OCI-LY1 (cell line): ENCODE data around the gene KLHL26.

Experiments used
- H2AFZ ChIP-seq: fragments of 200-600 bp; sonication (generic), shearing (Covaris generic); 2 replicates; pipeline ENCODE4 v1.6.0; 2014; ENCODE audit warnings: antibody characterized with exemption, mild to moderate bottlenecking, low read length
- H3F3A ChIP-seq: fragments of 200-600 bp; sonication (generic), shearing (Covaris generic); 2 replicates; pipeline ENCODE4 v1.6.0; 2014; ENCODE audit warnings: mild to moderate bottlenecking, antibody characterized with exemption, low read length, moderate library complexity; ENCODE audit not compliant: insufficient read depth
- H3K27ac ChIP-seq: fragments of 200-600 bp; sonication (generic); 2 replicates; pipeline ENCODE4 v1.5.1; 2014; ENCODE audit warnings: low read length, mixed run types, mild to moderate bottlenecking, low read depth; ENCODE audit not compliant: poor library complexity, severe bottlenecking
- H3K27me3 ChIP-seq: fragments of 200-600 bp; sonication (generic); 2 replicates; pipeline ENCODE4 v1.6.0; 2014; ENCODE audit warnings: antibody characterized with exemption, mild to moderate bottlenecking, low read length, moderate library complexity; ENCODE audit not compliant: insufficient read depth
- H3K36me3 ChIP-seq: fragments of 200-600 bp; sonication (generic); 2 replicates; pipeline ENCODE4 v1.6.1; 2014; ENCODE audit warnings: mild to moderate bottlenecking, antibody characterized with exemption, low read length, moderate library complexity, mixed read lengths; ENCODE audit not compliant: insufficient read depth
- H3K4me1 ChIP-seq: fragments of 200-600 bp; sonication (generic); 2 replicates; pipeline ENCODE4 v1.5.1; 2014; ENCODE audit warnings: mild to moderate bottlenecking, low read length, moderate library complexity; ENCODE audit not compliant: insufficient read depth, severe bottlenecking
- H3K4me2 ChIP-seq: fragments of 200-600 bp; sonication (generic), shearing (Covaris generic); 2 replicates; pipeline ENCODE4 v1.6.1; 2014; ENCODE audit warnings: low read length
- H3K4me3 ChIP-seq: fragments of 200-600 bp; sonication (generic); 2 replicates; pipeline ENCODE4 v1.5.1; 2014; ENCODE audit warnings: low read length, low read depth, mild to moderate bottlenecking, mixed read lengths; ENCODE audit not compliant: poor library complexity, severe bottlenecking
- H3K79me2 ChIP-seq: fragments of 200-600 bp; shearing (Covaris generic); 2 replicates; pipeline ENCODE4 v1.6.1; 2016; ENCODE audit warnings: mixed run types, low read length, mixed read lengths; ENCODE audit not compliant: insufficient read depth
- H3K9ac ChIP-seq: fragments of 200-600 bp; sonication (generic), shearing (Covaris generic); 2 replicates; pipeline ENCODE4 v1.6.1; 2014; ENCODE audit warnings: mild to moderate bottlenecking, low read length, mixed read lengths
- H3K9me2 ChIP-seq: fragments of 200-600 bp; sonication (generic), shearing (Covaris generic); 2 replicates; pipeline ENCODE4 v1.6.1; 2014; ENCODE audit warnings: low read depth, mild to moderate bottlenecking, low read length, mixed read lengths
- H3K9me3 ChIP-seq: fragments of 200-600 bp; shearing (Covaris generic); 2 replicates; pipeline ENCODE4 v1.6.1; 2014; ENCODE audit warnings: low read length, mixed read lengths
- H4K20me1 ChIP-seq: fragments of 200-600 bp; sonication (generic), shearing (Covaris generic); 2 replicates; pipeline ENCODE4 v1.6.0; 2016; ENCODE audit warnings: mild to moderate bottlenecking, low read length; ENCODE audit not compliant: insufficient read depth
- EZH2 ChIP-seq: fragments of 200-600 bp; sonication (generic), shearing (Covaris generic); IDR thresholded peaks from 2 replicates; pipeline ENCODE4 v1.8.0; 2017; ENCODE audit warnings: borderline replicate concordance, mixed run types, mild to moderate bottlenecking, antibody characterized with exemption, low read length, moderate library complexity, mixed read lengths
- TF ChIP-seq, protein P1 (sequence below): fragments of 200-600 bp; sonication (generic), shearing (Covaris generic); IDR thresholded peaks from 2 replicates; pipeline ENCODE4 v1.5.1; 2017; ENCODE audit warnings: mild to moderate bottlenecking, antibody characterized with exemption, low read length, moderate library complexity, mixed read lengths

The KLHL26 gene

DNA sequence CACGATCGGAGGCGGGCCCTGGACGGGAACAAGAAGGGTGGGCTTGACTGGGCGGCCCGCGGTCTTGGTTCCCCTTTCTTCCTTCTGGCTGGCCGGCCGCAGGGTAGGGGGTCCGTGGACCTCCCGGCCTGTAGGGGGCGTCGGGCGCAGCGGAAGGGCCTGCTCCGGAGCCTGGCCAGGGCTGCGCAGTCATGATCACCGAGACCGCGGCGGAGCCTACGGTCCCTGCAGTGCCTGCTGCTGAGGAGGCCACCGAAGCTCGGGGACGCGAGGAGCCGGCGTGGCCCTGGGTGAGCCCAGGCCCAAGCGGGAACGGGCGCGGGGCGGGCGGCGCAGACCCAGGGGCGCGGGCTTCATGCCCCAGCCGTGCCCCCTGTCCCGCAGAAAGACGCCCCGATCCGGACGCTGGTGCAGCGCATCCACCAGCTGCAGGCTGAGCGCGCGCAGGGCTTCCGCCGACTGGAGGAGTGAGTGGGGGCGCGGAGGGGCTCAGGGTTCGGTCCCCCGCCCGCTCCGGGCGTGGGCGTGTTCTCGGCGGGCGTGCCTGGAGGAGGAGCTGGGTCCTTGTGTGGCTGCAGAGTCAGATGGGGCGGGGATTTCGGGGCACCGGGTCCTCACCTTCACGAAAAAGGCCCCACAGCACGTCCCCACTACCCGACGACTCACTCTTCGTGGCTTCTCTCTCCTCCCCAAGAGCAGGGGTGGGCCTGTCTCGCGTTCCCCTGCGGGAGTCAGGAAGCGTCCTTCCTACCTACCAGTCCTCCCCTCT is 48.0 kb upstream of the KLHL26 start, which contains the start of gene REX1BD:
TSS of gene REX1BD (plus strand) at position 188 of the 769 bp plus-strand sequence. CDS start at position 192, 4 bp downstream.
- peak within 1 kb of the TSS; percentile 79 for H3K9ac ChIP-seq
- no peaks in the 10 kb centered on the region for H3K36me3 ChIP-seq
- H3K27ac ChIP-seq = peak within 1 kb of the TSS; percentile 88
- H3K79me2 ChIP-seq = no peaks in the 10 kb centered on the region
- H3K9me3 ChIP-seq = no peaks in the 10 kb centered on the region
- H3K9me2 ChIP-seq = no peaks in the 10 kb centered on the region
- H4K20me1 ChIP-seq = no peaks in the 10 kb centered on the region
- H2AFZ ChIP-seq = no peak within 1 kb of the TSS
- H3K4me1 ChIP-seq = peaks cover 42% of the 10 kb centered on the region
- peak within 1 kb of the TSS; percentile 66 for H3K4me3 ChIP-seq
- peak within 1 kb of the TSS; percentile 78 for H3K4me2 ChIP-seq
- H3F3A ChIP-seq = no peaks in the 10 kb centered on the region
- H3K27me3 ChIP-seq = no peaks in the 10 kb centered on the region; the same call in 1 of the 2 replicates
- TF ChIP-seq, protein P1, sequence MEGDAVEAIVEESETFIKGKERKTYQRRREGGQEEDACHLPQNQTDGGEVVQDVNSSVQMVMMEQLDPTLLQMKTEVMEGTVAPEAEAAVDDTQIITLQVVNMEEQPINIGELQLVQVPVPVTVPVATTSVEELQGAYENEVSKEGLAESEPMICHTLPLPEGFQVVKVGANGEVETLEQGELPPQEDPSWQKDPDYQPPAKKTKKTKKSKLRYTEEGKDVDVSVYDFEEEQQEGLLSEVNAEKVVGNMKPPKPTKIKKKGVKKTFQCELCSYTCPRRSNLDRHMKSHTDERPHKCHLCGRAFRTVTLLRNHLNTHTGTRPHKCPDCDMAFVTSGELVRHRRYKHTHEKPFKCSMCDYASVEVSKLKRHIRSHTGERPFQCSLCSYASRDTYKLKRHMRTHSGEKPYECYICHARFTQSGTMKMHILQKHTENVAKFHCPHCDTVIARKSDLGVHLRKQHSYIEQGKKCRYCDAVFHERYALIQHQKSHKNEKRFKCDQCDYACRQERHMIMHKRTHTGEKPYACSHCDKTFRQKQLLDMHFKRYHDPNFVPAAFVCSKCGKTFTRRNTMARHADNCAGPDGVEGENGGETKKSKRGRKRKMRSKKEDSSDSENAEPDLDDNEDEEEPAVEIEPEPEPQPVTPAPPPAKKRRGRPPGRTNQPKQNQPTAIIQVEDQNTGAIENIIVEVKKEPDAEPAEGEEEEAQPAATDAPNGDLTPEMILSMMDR = peak; percentile 95
- no peak for TF ChIP-seq EZH2

DNA sequence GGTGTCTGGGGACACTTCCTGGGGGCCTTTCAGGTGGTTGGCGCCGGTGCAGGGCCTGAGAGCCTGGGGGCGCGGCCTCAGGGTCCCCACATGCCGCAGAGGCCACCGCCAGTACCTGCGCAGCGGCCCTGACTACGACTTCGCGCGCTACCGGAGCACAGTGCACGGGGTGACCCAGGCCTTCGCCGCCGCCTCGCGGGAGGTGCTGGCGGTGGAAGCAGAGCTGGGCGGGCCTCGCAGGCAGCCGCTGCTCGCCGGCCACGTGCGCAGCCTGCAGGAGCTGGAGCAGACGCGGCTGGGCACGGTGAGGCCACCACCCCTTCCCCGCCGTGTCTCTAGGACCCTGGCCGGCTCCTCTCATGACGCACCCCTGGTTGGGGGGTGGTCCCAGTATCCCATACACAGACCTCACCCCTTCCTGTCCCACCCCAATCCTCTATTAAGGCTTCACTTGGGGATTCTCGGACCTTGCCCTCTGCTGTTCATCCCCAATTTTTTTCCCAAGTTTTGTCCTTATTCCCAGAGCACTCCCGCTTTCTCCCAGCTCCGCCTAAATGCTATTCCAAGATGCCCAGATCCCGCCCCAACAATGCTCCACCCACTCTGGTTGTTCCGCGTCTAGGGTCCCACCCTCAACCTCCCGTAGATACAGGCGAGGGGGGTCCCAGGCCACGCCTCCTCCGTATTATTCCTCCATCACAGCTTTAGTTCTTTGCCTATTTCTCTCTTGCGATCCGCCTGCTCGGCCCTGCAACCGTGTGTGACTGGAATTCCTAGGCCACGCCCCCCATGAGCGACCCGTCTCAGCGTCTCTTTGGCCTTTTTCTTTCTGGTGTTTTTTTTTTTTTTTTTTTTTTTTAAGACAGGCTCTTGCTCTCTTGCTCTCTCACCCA is 47.2 kb upstream of the KLHL26 start:
- peak overlapping the region; percentile 66 for H3K4me3 ChIP-seq
- peak overlapping the region; percentile 78 for H3K4me2 ChIP-seq
- no peaks in the 10 kb centered on the region for H3F3A ChIP-seq
- TF ChIP-seq, protein P1 = no peak
- TF ChIP-seq EZH2 = no peak
- H3K9ac ChIP-seq = peak overlapping the region; percentile 79
- H3K9me2 ChIP-seq = no peaks in the 10 kb centered on the region
- H3K36me3 ChIP-seq = no peaks in the 10 kb centered on the region
- no peaks in the 10 kb centered on the region; the same call in 1 of the 2 replicates for H3K27me3 ChIP-seq
- H3K9me3 ChIP-seq = no peaks in the 10 kb centered on the region
- peak overlapping the region; percentile 88 for H3K27ac ChIP-seq
- H3K79me2 ChIP-seq = no peaks in the 10 kb centered on the region
- no peak overlapping the region for H2AFZ ChIP-seq
- no peaks in the 10 kb centered on the region for H4K20me1 ChIP-seq
- peaks cover 45% of the 10 kb centered on the region for H3K4me1 ChIP-seq

DNA sequence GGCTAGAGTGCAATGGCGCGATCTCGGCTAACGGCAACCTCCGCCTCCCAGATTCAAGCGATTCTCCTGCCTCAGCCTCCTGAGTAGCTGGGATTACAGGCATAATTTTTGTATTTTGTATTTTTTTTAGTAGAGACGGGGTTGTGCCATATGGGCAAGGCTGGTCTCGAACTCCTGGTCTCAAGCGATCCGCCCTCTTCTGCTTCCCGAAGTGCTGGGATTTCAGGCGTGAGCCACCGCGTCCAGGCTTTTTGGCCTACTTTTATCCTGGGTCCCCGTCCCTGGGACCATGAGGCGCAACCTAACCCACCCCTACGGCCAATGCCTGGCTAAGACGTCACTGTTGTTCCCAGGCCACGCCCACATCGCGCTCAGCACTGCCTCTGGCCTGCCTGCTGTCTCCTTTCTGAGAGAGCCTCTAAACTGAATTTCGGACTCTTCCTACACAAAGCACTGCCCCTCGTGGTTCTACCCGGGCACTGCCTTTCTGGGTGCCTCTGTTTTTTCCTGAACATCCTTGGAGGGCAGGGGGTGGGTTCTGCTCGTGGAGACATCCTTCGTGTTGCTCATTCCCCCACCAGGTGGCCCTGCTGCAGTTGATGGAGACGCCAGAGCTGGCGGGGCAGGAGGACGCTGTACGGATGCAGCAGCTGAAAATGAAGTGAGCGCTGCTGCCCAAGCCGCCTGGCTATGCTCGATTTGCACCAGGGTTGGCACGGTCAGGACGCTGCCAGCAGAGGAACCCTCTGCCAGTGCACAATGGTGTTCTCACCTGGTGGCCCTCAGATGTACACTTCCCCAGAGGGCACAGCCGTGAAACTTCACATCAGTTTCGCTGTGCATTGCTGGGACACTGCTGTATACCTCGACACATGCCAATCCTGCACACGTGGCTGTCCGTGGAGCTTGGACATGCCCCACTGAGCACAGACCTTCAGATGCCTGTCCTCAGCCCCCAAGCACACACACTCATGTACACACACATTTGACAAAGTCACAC is 46.3 kb upstream of the KLHL26 start:
- Histone ChIP-seq H3K9me3 (no peaks in the 10 kb centered on the region), H3K4me1 (peaks cover 49% of the 10 kb centered on the region), H3K4me2 (peak overlapping the region; percentile 78), H2AFZ (no peak overlapping the region), H3K27me3 (no peaks in the 10 kb centered on the region), H3K4me3 (peak overlapping the region; percentile 66), H3K27ac (peak overlapping the region; percentile 88), H3K36me3 (no peaks in the 10 kb centered on the region), H3F3A (no peaks in the 10 kb centered on the region), H4K20me1 (no peaks in the 10 kb centered on the region), H3K9ac (peak overlapping the region; percentile 79), H3K79me2 (no peaks in the 10 kb centered on the region), H3K9me2 (no peaks in the 10 kb centered on the region)
- TF ChIP-seq EZH2 = no peak
- TF ChIP-seq, protein P1 = peak; percentile 90
